K562 (cell line): ENCODE measurements around the gene LGR6.

ENCODE experiments used
- BHLHE40 ChIP-seq: IDR thresholded peaks from 2 replicates; pipeline ENCODE4 v1.6.1; 2011; ENCODE audit warnings: low read length, improper control_type of control experiment
- CTCF ChIP-seq, 3 experiments: IDR thresholded peaks in 2 of 3; conservative IDR thresholded peaks in 1 of 3; 2 replicates each; pipeline ENCODE4 v1.5.1; 2011 to 2012; ENCODE audit warnings: low read length in 3 of 3, mild to moderate bottlenecking in 3 of 3, control low read depth in 2 of 3, improper control_type of control experiment in 1 of 3, inconsistent platforms in 1 of 3, low read depth in 1 of 3, mixed read lengths in 1 of 3, moderate library complexity in 1 of 3; ENCODE audit not compliant: insufficient read depth in 2 of 3
- HCFC1 ChIP-seq: IDR thresholded peaks from 2 replicates; pipeline ENCODE4 v1.6.1; 2012; ENCODE audit warnings: low read depth, low read length, improper control_type of control experiment
- NRF1 ChIP-seq, 2 experiments: fragments of 450-650 bp; IDR thresholded peaks in 1 of 2; conservative IDR thresholded peaks in 1 of 2; 2 replicates each; pipeline ENCODE4 v1.6.1; 2014; ENCODE audit warnings: mild to moderate bottlenecking in 2 of 2
- RAD21 ChIP-seq, 2 experiments: fragments of 250-450 bp in 1 of 2; fragments of 450-650 bp in 1 of 2; sonication (Bioruptor Pico) in 1 of 2; formaldehyde crosslinking in 1 of 2; IDR thresholded peaks in 1 of 2; conservative IDR thresholded peaks in 1 of 2; 2 replicates each; pipeline versions ENCODE4 v1.4.0 to v1.8.0; 2020 to 2022; ENCODE audit warnings: mild to moderate bottlenecking in 2 of 2, moderate library complexity in 1 of 2
- RBM39 ChIP-seq: fragments of 200-400 bp; formaldehyde crosslinking; optimal IDR thresholded peaks from 2 replicates; pipeline ENCODE3; 2018; ENCODE audit warnings: low read depth, low read length
- TCF7 ChIP-seq: sonication (generic); IDR thresholded peaks from 2 replicates; pipeline ENCODE4 v1.6.1; 2016; ENCODE audit warnings: antibody characterized with exemption, borderline replicate concordance
- ZNF121 ChIP-seq: sonication (generic); formaldehyde crosslinking; conservative IDR thresholded peaks from 2 replicates; pipeline ENCODE4 v1.8.0; 2022; ENCODE audit warnings: missing genetic modification reagents

GRCh38 chr1:202157945-202158344 lies 35.7 kb upstream of the LGR6 start:
- no peak for TF ChIP-seq RBM39
- no peak for TF ChIP-seq HCFC1
- TF ChIP-seq CTCF (IDR thresholded peaks at IDR 0.05 in 2 of 3, conservative IDR thresholded peaks at IDR 0.05 in 1 of 3; ENCODE audit: insufficient read depth in 2 of 3, low read depth in 1 of 3, low read length in 3 of 3): no peak
- no peak for TF ChIP-seq NRF1 (conservative IDR thresholded peaks at IDR 0.05 in 1 of 2, IDR thresholded peaks at IDR 0.05 in 1 of 2)
- no peak for TF ChIP-seq TCF7
- no peak for TF ChIP-seq ZNF121 (CRISPR knock-in tag)
- TF ChIP-seq BHLHE40: no peak
- TF ChIP-seq RAD21 (CRISPR knock-in tag; conservative IDR thresholded peaks at IDR 0.05 in 1 of 2, IDR thresholded peaks at IDR 0.05 in 1 of 2): no peak
